ENCODE data around the gene ITGA3.

Gene ITGA3

DNA sequence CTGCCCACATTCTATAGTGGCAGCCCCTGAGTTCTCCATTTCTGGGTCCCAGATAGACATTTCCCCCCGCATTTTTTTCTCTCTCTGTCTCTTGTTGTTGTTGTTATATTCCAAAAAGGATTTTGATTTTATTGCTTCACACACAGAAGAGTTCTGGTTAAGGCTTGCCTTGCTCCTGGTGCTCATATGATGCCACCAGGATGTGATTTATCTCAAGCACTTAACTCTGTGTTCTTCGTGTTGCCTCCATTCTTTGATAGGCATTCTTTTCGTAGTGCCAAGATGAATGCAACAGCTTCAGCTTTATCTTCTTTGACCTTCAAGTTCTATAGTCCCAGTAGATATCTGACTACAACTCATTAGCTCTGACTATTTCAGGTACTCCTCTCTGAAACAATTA lies 9.1 kb downstream of the ITGA3 start:
- H3K36me3 ChIP-seq (ENCODE audit: low read length): no peaks in the 10 kb centered on the region
- H3K9ac ChIP-seq (ENCODE audit: low read length): no peak overlapping the region
- H3F3A ChIP-seq (ENCODE audit: insufficient read depth): no peaks in the 10 kb centered on the region
- no peak overlapping the region for H3K27ac ChIP-seq (ENCODE audit: low read depth, low read length)
- H3K27me3 ChIP-seq (ENCODE audit: low read length): no peaks in the 10 kb centered on the region
- no peak overlapping the region for H3K4me2 ChIP-seq (ENCODE audit: low read depth, low read length, poor library complexity, severe bottlenecking)
- no peaks in the 10 kb centered on the region for H3K9me2 ChIP-seq (replicated peaks; ENCODE audit: insufficient read depth, low read length)
- no peak overlapping the region for H2AFZ ChIP-seq (ENCODE audit: low read depth, low read length, severe bottlenecking)
- H4K20me1 ChIP-seq (ENCODE audit: low read depth, low read length): no peaks in the 10 kb centered on the region
- H3K4me3 ChIP-seq (ENCODE audit: insufficient read depth, low read length, poor library complexity, severe bottlenecking): no peak overlapping the region
- TF ChIP-seq, protein P1, sequence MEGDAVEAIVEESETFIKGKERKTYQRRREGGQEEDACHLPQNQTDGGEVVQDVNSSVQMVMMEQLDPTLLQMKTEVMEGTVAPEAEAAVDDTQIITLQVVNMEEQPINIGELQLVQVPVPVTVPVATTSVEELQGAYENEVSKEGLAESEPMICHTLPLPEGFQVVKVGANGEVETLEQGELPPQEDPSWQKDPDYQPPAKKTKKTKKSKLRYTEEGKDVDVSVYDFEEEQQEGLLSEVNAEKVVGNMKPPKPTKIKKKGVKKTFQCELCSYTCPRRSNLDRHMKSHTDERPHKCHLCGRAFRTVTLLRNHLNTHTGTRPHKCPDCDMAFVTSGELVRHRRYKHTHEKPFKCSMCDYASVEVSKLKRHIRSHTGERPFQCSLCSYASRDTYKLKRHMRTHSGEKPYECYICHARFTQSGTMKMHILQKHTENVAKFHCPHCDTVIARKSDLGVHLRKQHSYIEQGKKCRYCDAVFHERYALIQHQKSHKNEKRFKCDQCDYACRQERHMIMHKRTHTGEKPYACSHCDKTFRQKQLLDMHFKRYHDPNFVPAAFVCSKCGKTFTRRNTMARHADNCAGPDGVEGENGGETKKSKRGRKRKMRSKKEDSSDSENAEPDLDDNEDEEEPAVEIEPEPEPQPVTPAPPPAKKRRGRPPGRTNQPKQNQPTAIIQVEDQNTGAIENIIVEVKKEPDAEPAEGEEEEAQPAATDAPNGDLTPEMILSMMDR (IDR thresholded peaks at IDR 0.05; ENCODE audit: insufficient read depth, low read length, poor library complexity, severe bottlenecking): no peak
- TF ChIP-seq EZH2phosphoT487 (conservative IDR thresholded peaks at IDR 0.05; ENCODE audit: low read length): no peak
- no peaks in the 10 kb centered on the region for H3K9me3 ChIP-seq (ENCODE audit: insufficient read depth, low read length)
- no peaks in the 10 kb centered on the region for H3K79me2 ChIP-seq (ENCODE audit: insufficient read depth, low read length)

GRCh38 chr17:50066995-50067394 lies 11.1 kb downstream of the ITGA3 start:
- Histone ChIP-seq H3K36me3 (ENCODE audit: low read length) (no peaks in the 10 kb centered on the region), H3K9me3 (ENCODE audit: insufficient read depth, low read length) (no peaks in the 10 kb centered on the region), H3K27me3 (ENCODE audit: low read length) (no peaks in the 10 kb centered on the region), H3F3A (ENCODE audit: insufficient read depth) (no peaks in the 10 kb centered on the region), H3K27ac (ENCODE audit: low read depth, low read length) (no peak overlapping the region), H3K9me2 (replicated peaks; ENCODE audit: insufficient read depth, low read length) (no peaks in the 10 kb centered on the region), H3K4me2 (ENCODE audit: low read depth, low read length, poor library complexity, severe bottlenecking) (no peak overlapping the region), H2AFZ (ENCODE audit: low read depth, low read length, severe bottlenecking) (no peak overlapping the region), H3K4me3 (ENCODE audit: insufficient read depth, low read length, poor library complexity, severe bottlenecking) (no peak overlapping the region), H3K79me2 (ENCODE audit: insufficient read depth, low read length) (no peaks in the 10 kb centered on the region), H3K9ac (ENCODE audit: low read length) (no peak overlapping the region), H4K20me1 (ENCODE audit: low read depth, low read length) (no peaks in the 10 kb centered on the region)
- TF ChIP-seq EZH2phosphoT487 (conservative IDR thresholded peaks at IDR 0.05; ENCODE audit: low read length): no peak
- TF ChIP-seq, protein P1 (IDR thresholded peaks at IDR 0.05; ENCODE audit: insufficient read depth, low read length, poor library complexity, severe bottlenecking): no peak

- H3K27ac ChIP-seq (ENCODE audit: low read depth, low read length): no peak overlapping the region
These were observed 12.1 kb downstream of the ITGA3 start for GRCh38 chr17:50067996-50068395.

More at GRCh38 chr17:50067996-50068395, 12.1 kb downstream of the ITGA3 start:
- Histone ChIP-seq H3K27me3 (ENCODE audit: low read length) (no peaks in the 10 kb centered on the region), H2AFZ (ENCODE audit: low read depth, low read length, severe bottlenecking) (no peak overlapping the region), H3K9ac (ENCODE audit: low read length) (no peak overlapping the region), H3K36me3 (ENCODE audit: low read length) (no peaks in the 10 kb centered on the region), H3K9me3 (ENCODE audit: insufficient read depth, low read length) (no peaks in the 10 kb centered on the region), H3K9me2 (replicated peaks; ENCODE audit: insufficient read depth, low read length) (no peaks in the 10 kb centered on the region), H3K4me2 (ENCODE audit: low read depth, low read length, poor library complexity, severe bottlenecking) (no peak overlapping the region), H3K4me3 (ENCODE audit: insufficient read depth, low read length, poor library complexity, severe bottlenecking) (no peak overlapping the region), H3K79me2 (ENCODE audit: insufficient read depth, low read length) (no peaks in the 10 kb centered on the region), H4K20me1 (ENCODE audit: low read depth, low read length) (no peaks in the 10 kb centered on the region), H3F3A (ENCODE audit: insufficient read depth) (no peaks in the 10 kb centered on the region)
- TF ChIP-seq, protein P1 (IDR thresholded peaks at IDR 0.05; ENCODE audit: insufficient read depth, low read length, poor library complexity, severe bottlenecking): no peak
- TF ChIP-seq EZH2phosphoT487 (conservative IDR thresholded peaks at IDR 0.05; ENCODE audit: low read length): no peak

Measured in SU-DHL-6 (cell line).